Adrenal gland (tissue), 19 donors: ENCODE data around the gene FCHO2. TPM values are rescaled to one million over a fixed set of nuclear protein-coding genes. Genes with fewer than 3 reads are reported as not detected.

Experiments
- DNase-seq, 7 donors: peaks; one replicate each; pipeline ENCODE4 v3.0.0-alpha.2; 2019 to 2020
- H3K27ac ChIP-seq, 5 donors: fragments of 200-600 bp; sonication (generic) in 4 of 5; 1 replicate in 3 of 5; 2 replicates in 2 of 5; pipeline versions ENCODE4 v1.5.1 to v1.8.0; 2016 to 2020; ENCODE audit warnings: mild to moderate bottlenecking in 1 of 5
- H3K27me3 ChIP-seq: fragments of 200-600 bp; 2 replicates; pipeline ENCODE4 v1.8.0; 2021
- H3K36me3 ChIP-seq, 2 donors: fragments of 200-600 bp; replicated peaks in 1 of 2; 1 replicate in 1 of 2; 2 replicates in 1 of 2; pipeline versions ENCODE4 v1.5.1 to v1.8.0; 2018 to 2022
- H3K4me1 ChIP-seq, 2 donors: fragments of 200-600 bp; replicated peaks in 1 of 2; 1 replicate in 1 of 2; 2 replicates in 1 of 2; pipeline versions ENCODE4 v1.5.1 to v1.8.0; 2018 to 2021
- H3K4me3 ChIP-seq, 4 donors: fragments of 200-600 bp; sonication (generic) in 3 of 4; one replicate each; pipeline ENCODE4 v1.5.1; 2016 to 2018
- H3K9me3 ChIP-seq, 3 donors: fragments of 200-600 bp; sonication (generic) in 1 of 3; replicated peaks in 1 of 3; 1 replicate in 2 of 3; 2 replicates in 1 of 3; pipeline versions ENCODE4 v1.5.1 to v1.8.0; 2016 to 2021
- CTCF ChIP-seq, 6 experiments: fragments of 450-650 bp in 4 of 6; fragments of 200-600 bp in 2 of 6; sonication (generic) in 1 of 6; IDR thresholded peaks; 1 replicate in 5 of 6; 2 replicates in 1 of 6; pipeline versions ENCODE4 v1.5.1 to v1.8.0; 2016 to 2021; ENCODE audit warnings: antibody characterized with exemption in 6 of 6, mild to moderate bottlenecking in 2 of 6, moderate library complexity in 1 of 6
- POLR2A ChIP-seq, 2 donors: fragments of 450-650 bp; IDR thresholded peaks; one replicate each; pipeline ENCODE4 v1.6.1; 2017; ENCODE audit warnings: antibody characterized with exemption in 2 of 2, mild to moderate bottlenecking in 2 of 2, moderate library complexity in 1 of 2
- WGBS, 4 donors: extraction: QIAGEN DNeasy Blood & Tissue Kit in 2 of 4; methylation state at CpG; one replicate each; pipeline versions ENCODE4 v1.1.5 to v1.1.7; 2013 to 2017; 5-methylcytosine and 5-hydroxymethylcytosine counted together
- intact Hi-C, 2 donors: fragments of 100-400 bp; cut with DNase I; formaldehyde crosslinking; loops; one replicate each; pipeline versions ENCODE4 v1.14.1 to v1.15.0; 2022 to 2023
- long read RNA-seq, 10 donors: library from polyadenylated mRNA in 3 of 10; unstranded in 2 of 10; stranded (forward) in 1 of 10; transcript quantifications; one replicate each; pipeline ENCODE4 v2.0.0 and lab custom pipeline, GENCODE V29; 2021 to 2026
- polyA plus RNA-seq, 3 donors: library from polyadenylated mRNA; stranded (reverse); fragments of 200-250 nt in 2 of 3; fragments of 350-450 nt in 1 of 3; fragmentation: Illumina TruSeq in 1 of 3; extraction: RNeasy Lipid Tissue Mini Kit (QIAGEN cat#74804) in 1 of 3; gene quantifications; one replicate each; pipeline ENCODE4 v1.2.3, GENCODE V29; 2013 to 2014
- total RNA-seq, 9 donors: library from RNA; depleted of rRNA in 4 of 9; stranded (reverse); fragments of >200 nt in 4 of 9; fragments of 120-200 nt in 1 of 9; fragmentation: NEBNext Ultra II Directional in 1 of 9; extraction: Animal tissue kit (Norgen Biotek cat#: 25700) in 1 of 9; gene quantifications; one replicate each; pipeline versions ENCODE4 v1.1.0 to v1.2.4, GENCODE V29; 2013 to 2023
- donor health status: healthy with polysubstance abuse.
- donor health status: Bipolar disorder and iron deficiency.
- donor health status: DM: yes; HTN: yes; CAD: no.
- donor health status: DM: no; HTN: no; CAD: no.
- donor health status: DM: no; HTN: no; CAD: no.
- donor health status: DM: yes; HTN: yes; CAD: no.

The FCHO2 gene
- total RNA-seq (10 to 100 TPM; 12.2 to 32.7 (median 23.7) TPM), polyA plus RNA-seq (10 to 100 TPM in 1 of 3 donors, 1 to 10 TPM in 2; 5.1 to 10.7 (median 9.5) TPM)
- long read RNA-seq, donor 1: 0 reads
- long read RNA-seq, donor 2: 0 reads
- long read RNA-seq, donor 3: 0 reads
- long read RNA-seq, donor 4, partial matches to known transcripts: 1 of 1 reads
- long read RNA-seq, donor 4, other reads (novel, unspliced or antisense): 0 of 1 reads
- long read RNA-seq, donor 5, partial matches to known transcripts: 0 of 3 reads
- long read RNA-seq, donor 5, other reads (novel, unspliced or antisense): 3 of 3 reads
- long read RNA-seq, donor 6, partial matches to known transcripts: 1 of 1 reads
- long read RNA-seq, donor 6, other reads (novel, unspliced or antisense): 0 of 1 reads
- long read RNA-seq, donor 7, partial matches to known transcripts: 0 of 1 reads
- long read RNA-seq, donor 7, other reads (novel, unspliced or antisense): 0 of 1 reads
- long read RNA-seq, donor 8: 0 reads
- long read RNA-seq, donor 9: 0 reads
- long read RNA-seq, donor 10: 0 reads

DNA sequence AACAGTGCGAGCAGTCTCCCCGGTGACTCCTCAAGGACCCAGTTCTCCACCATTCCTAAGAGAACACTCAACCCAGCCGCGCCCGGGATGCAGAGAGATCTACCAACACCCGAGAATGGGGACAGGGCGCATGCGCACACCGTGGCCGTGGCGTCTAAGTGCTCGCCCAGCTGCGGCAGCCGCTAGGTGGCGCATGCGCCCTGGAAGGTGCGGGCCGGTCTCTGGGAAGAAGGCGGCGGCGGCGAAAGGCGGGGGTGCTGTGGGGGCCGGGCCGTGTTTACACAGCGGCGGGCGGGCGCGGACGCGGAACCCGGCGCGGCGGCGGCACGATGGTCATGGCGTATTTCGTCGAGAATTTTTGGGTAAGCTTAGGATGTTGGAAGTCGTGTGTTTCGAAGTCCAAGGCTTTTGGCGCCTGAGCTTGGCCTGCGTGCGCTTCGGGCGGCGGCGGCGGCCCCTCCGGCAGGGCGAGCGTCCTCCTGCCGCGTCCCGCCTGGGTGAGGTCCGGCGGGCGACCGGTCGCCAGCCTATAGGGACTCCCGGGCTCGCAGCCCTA, at the start of gene FCHO2:
Gene FCHO2, plus strand, starts transcription at position 274 of the 556 bp plus-strand sequence. Its CDS starts 56 bp downstream, at position 330.
- Histone ChIP-seq H3K4me1 (peaks cover 12 to 23% of the 10 kb centered on the region in 2 donors), H3K36me3 (no peaks in the 10 kb centered on the region), H3K27ac (peak within 1 kb of the TSS; percentile 93 to 99 (median 97)), H3K9me3 (no peaks in the 10 kb centered on the region), H3K27me3 (no peaks in the 10 kb centered on the region), H3K4me3 (peak within 1 kb of the TSS; percentile 18 to 94 (median 64))
- DNase-seq: peak; percentile 98 to 99 (median 98)
- TF ChIP-seq POLR2A (IDR thresholded peaks at IDR 0.05) (peak in 1 of 2 donors; percentile 84), CTCF (IDR thresholded peaks at IDR 0.05) (peak; percentile 69 to 98 (median 84))
- 0 to 2% (median 1%) methylated on average over 23 to 64 of the region's 64 CpGs; no CpG with 5 or more reads in 1 of the 4 donors for WGBS, 4 donors
- intact Hi-C loops: no loop called here

- TF ChIP-seq POLR2A (IDR thresholded peaks at IDR 0.05) (no peak), CTCF (IDR thresholded peaks at IDR 0.05) (no peak)
- intact Hi-C loops: no loop called here
- no peak overlapping the region for H3K4me3 ChIP-seq
- H3K9me3 ChIP-seq: no peaks in the 10 kb centered on the region
- H3K4me1 ChIP-seq: no peaks in the 10 kb centered on the region
- peaks cover 0 to 58% of the 10 kb centered on the region in 2 donors for H3K36me3 ChIP-seq
- no peaks in the 10 kb centered on the region for H3K27me3 ChIP-seq
- H3K27ac ChIP-seq: no peak overlapping the region
- DNase-seq: no peak
These were observed 49.0 kb upstream of the FCHO2 start for GRCh38 chr5:72906806-72907205.

GRCh38 chr5:72908664-72909063, 47.2 kb upstream of the FCHO2 start:
- no peak overlapping the region for H3K27ac ChIP-seq
- TF ChIP-seq POLR2A (IDR thresholded peaks at IDR 0.05) (no peak), CTCF (IDR thresholded peaks at IDR 0.05) (no peak)
- peaks cover 0 to 51% of the 10 kb centered on the region in 2 donors for H3K36me3 ChIP-seq
- H3K9me3 ChIP-seq: no peaks in the 10 kb centered on the region
- no peaks in the 10 kb centered on the region for H3K27me3 ChIP-seq
- no peak overlapping the region for H3K4me3 ChIP-seq
- WGBS, 4 donors: 80 to 88% (median 84%) methylated on average over 6 of the region's 6 CpGs
- no peak for DNase-seq
- H3K4me1 ChIP-seq: no peaks in the 10 kb centered on the region
- intact Hi-C loops: no loop called here

GRCh38 chr5:72917371-72917776, 38.5 kb upstream of the FCHO2 start:
- Histone ChIP-seq H3K4me1 (no peaks in the 10 kb centered on the region), H3K36me3 (no peaks in the 10 kb centered on the region), H3K9me3 (no peaks in the 10 kb centered on the region), H3K4me3 (no peak overlapping the region), H3K27me3 (no peaks in the 10 kb centered on the region), H3K27ac (no peak overlapping the region)
- DNase-seq: no peak
- WGBS, 4 donors: 92 to 100% (median 94%) methylated on average over 1 of the region's 1 CpG
- no peak for TF ChIP-seq CTCF (IDR thresholded peaks at IDR 0.05)
- no peak for TF ChIP-seq POLR2A (IDR thresholded peaks at IDR 0.05)
- intact Hi-C loops: no loop called here
